GM23248 (cell line): ENCODE measurements around the gene RARS2.

ENCODE experiments used
- EZH2 ChIP-seq: fragments of 200-600 bp; sonication (generic); IDR thresholded peaks from 2 replicates; pipeline ENCODE4 v1.6.1; 2018; ENCODE audit warnings: antibody characterized with exemption, mild to moderate bottlenecking; ENCODE audit not compliant: insufficient read depth, poor library complexity, severe bottlenecking
- EZH2phosphoT487 ChIP-seq: fragments of 200-600 bp; sonication (generic); IDR thresholded peaks from 2 replicates; pipeline ENCODE4 v1.6.1; 2018; ENCODE audit warnings: antibody characterized with exemption, moderate library complexity, mild to moderate bottlenecking, low read depth; ENCODE audit not compliant: insufficient read depth

GRCh38 chr6:87494761-87495422 lies 94.9 kb downstream of the RARS2 start:
- TF ChIP-seq EZH2 = no peak
- no peak for TF ChIP-seq EZH2phosphoT487
